ENCODE data around the gene LBX2. TPM values are rescaled to one million over a fixed set of nuclear protein-coding genes. Genes with fewer than 3 reads are reported as not detected.

The LBX2 gene
- total and polyA plus RNA-seq, 10 of the 15 experiments (the other 5 are each of a cell fraction or from before 2014, with no cell fraction given), result 0.08 to 4.0 (median 0.27) TPM

DNA sequence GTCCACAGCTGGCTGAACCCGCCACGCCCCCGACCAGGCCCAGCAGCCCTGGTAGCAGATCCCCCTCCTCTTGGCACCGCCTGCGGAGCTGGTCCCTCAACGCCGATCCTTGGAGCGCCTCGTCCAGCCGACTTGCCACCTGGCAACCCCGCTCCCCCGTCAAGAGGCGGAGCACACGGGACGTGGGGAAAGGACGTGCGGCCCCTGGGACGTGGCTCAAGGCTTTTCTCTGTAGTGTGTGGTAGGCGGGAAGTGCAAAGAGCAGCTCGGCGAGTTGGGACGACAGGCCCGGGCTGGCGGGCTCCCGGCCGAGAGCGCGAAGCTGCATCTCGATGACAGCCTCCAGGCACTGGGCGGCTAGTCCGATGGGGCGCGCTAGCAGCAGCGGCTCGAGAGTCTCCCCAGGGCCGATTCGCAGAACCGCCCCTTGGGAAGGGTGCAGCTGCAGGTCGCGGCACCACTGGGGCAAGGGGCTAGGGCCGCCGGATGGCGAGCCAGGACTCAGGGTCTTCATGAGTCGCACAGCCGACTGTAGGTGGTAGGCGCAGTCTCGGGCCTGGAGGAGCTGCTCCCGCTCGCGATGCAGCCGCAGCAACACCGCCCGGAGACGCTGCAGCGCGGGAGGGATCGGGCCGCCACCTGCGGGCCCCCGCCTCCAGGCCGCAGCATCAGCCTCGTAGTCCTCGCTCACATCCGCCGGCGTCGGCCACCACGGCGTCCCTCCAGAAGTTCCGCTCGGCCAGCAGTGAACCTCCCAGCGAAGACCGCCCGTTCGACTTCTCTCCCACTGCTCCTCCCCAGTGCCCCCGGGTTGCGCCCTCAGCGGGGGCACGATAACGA is 17.2 kb downstream of the LBX2 start:
- DNase-seq (ENCODE audit: low read depth, low spot score), result no peak
- RAD21 ChIA-PET (ENCODE audit: unreplicated experiment), result interaction anchor here (0.6 to 5.9 kb wide), 19 partner anchors 10 to 658 kb away, joined by 3 to 121 read pairs (median 4); partner anchors contain the start of genes AUP1, DQX1, HTRA2 and INO80B
- TF ChIP-seq YBX1 (IDR thresholded peaks at IDR 0.05) (no peak), ETV6 (conservative IDR thresholded peaks at IDR 0.05 in 1 of 2, IDR thresholded peaks at IDR 0.05 in 1 of 2; ENCODE audit: borderline replicate concordance in 1 of 2, low read depth in 1 of 2) (no peak), PAX5 (IDR thresholded peaks at IDR 0.05; ENCODE audit: borderline replicate concordance, low read depth, low read length) (no peak), BCL11A (IDR thresholded peaks at IDR 0.05; ENCODE audit: low read depth, low read length) (0 out of 2 replicates have a peak, but pooled peaks have one; percentile 7), RELB (IDR thresholded peaks at IDR 0.05; ENCODE audit: low read depth) (no peak), USF1 (IDR thresholded peaks at IDR 0.05; ENCODE audit: borderline replicate concordance, extremely low read length, insufficient read depth, low read depth, low read length) (no peak), RUNX3 (IDR thresholded peaks at IDR 0.05; ENCODE audit: low read length) (no peak; the same call in 1 of the 2 replicates), MLLT1 (IDR thresholded peaks at IDR 0.05) (no peak), MTA3 (IDR thresholded peaks at IDR 0.05; ENCODE audit: borderline replicate concordance, low read length) (no peak), SPI1 (IDR thresholded peaks at IDR 0.05; ENCODE audit: borderline replicate concordance, insufficient read depth, low read depth, low read length) (0 out of 2 replicates have a peak, but pooled peaks have one; percentile 2), ZZZ3 (IDR thresholded peaks at IDR 0.05; ENCODE audit: control insufficient read depth, insufficient read length, low read depth) (no peak), DPF2 (IDR thresholded peaks at IDR 0.05) (peak; percentile 54; the same call in 1 of the 2 replicates), SIX5 (IDR thresholded peaks at IDR 0.05; ENCODE audit: low read depth, low read length, severe bottlenecking) (no peak), POLR2A (IDR thresholded peaks at IDR 0.05; ENCODE audit: low read depth, low read length) (peak; percentile 65; the same call in 1 of the 2 replicates), GATAD2B (conservative IDR thresholded peaks at IDR 0.05; ENCODE audit: low read depth) (peak; percentile 68), MXI1 (IDR thresholded peaks at IDR 0.05; ENCODE audit: low read depth, low read length) (peak; percentile 8; the same call in 1 of the 2 replicates), LARP7 (IDR thresholded peaks at IDR 0.05) (peak; percentile 64), TBL1XR1 (IDR thresholded peaks at IDR 0.05; ENCODE audit: low read depth, low read length) (0 out of 2 replicates have a peak, but pooled peaks have one; percentile 21), SMARCA5 (IDR thresholded peaks at IDR 0.05) (0 out of 2 replicates have a peak, but pooled peaks have one; percentile 20)

More for the DNA sequence above, 17.2 kb downstream of the LBX2 start:
- FAIRE-seq, result no peak
- TSS peak; percentile 83 for BruUV-seq (replicated peaks)
- H3K4me3 ChIP-seq, result peak overlapping the region; percentile 97
- H4K20me1 ChIP-seq (ENCODE audit: control insufficient read depth, insufficient read depth), result no peaks in the 10 kb centered on the region; the same call in 1 of the 2 replicates
- ChIA-PET POLR2A (interaction anchor here (0.6 to 3.6 kb wide), 16 partner anchors 8 to 119 kb away, joined by 3 to 44 read pairs (median 5); partner anchors contain the start of genes AUP1, HTRA2, INO80B and MOGS), CTCF (interaction anchor here (0.5 to 19.4 kb wide), 28 partner anchors 8 to 147 kb away, joined by 3 to 280 read pairs (median 5); partner anchors contain the start of genes AUP1, DQX1, HTRA2 and INO80B), SMC1A (ENCODE audit: uncharacterized antibody, unreplicated experiment) (interaction anchor here (1.0 to 5.7 kb wide), 16 partner anchors 9 to 144 kb away, joined by 3 to 128 read pairs (median 6); partner anchors contain the start of genes HTRA2, INO80B, MRPL53 and WBP1)
- peak overlapping the region; percentile 96 for H3K27ac ChIP-seq (ENCODE audit: control insufficient read depth, insufficient read depth)
- peak; percentile 76 for ATAC-seq
- no peaks in the 10 kb centered on the region for H3K9me3 ChIP-seq (replicated peaks; ENCODE audit: control insufficient read depth, insufficient read depth, low read length)
- H3K36me3 ChIP-seq (ENCODE audit: control insufficient read depth in 2 of 2, insufficient read depth in 2 of 2, low read length in 1 of 2), result no peaks in the 10 kb centered on the region
- intact Hi-C loops (cut with micrococcal nuclease; ENCODE audit: unreplicated experiment), result loop anchor here (1.0 to 2.0 kb wide), 2 partner anchors 21 to 24 kb away; partner anchors contain the start of gene WBP1
- H3K9ac ChIP-seq (ENCODE audit: control insufficient read depth, insufficient read depth, low read length), result peak overlapping the region; percentile 91
- H2AFZ ChIP-seq (ENCODE audit: control insufficient read depth, low read depth, low read length), result peak overlapping the region; percentile 100
- WGBS (ENCODE audit: insufficient coverage, insufficient replicate concordance, low lambda C conversion rate, missing lambda C conversion rate), result 1% methylated on average over 69 of the region's 80 CpGs
- H3K4me2 ChIP-seq (ENCODE audit: control insufficient read depth, insufficient read depth), result peak overlapping the region; percentile 96
- in situ Hi-C loops (cut with MboI), result loop anchor here (10.0 kb wide), 1 partner anchor 103 kb away; no protein-coding TSS in a partner anchor
- peaks cover 27% of the 10 kb centered on the region for H3K79me2 ChIP-seq (ENCODE audit: control insufficient read depth, insufficient read depth, low read length)
- H3K4me1 ChIP-seq (ENCODE audit: control insufficient read depth, insufficient read depth, low read length), result peaks cover 13% of the 10 kb centered on the region
- no peaks in the 10 kb centered on the region; a peak in 1 of 4 replicates for H3K27me3 ChIP-seq (replicated peaks in 1 of 2; ENCODE audit: control insufficient read depth in 2 of 2, insufficient read depth in 2 of 2, low read length in 1 of 2)
